H1 (cell line): ENCODE measurements around the gene RNF149. TPM values are rescaled to one million over a fixed set of nuclear protein-coding genes. Genes with fewer than 3 reads are reported as not detected.

Experiments
- BRCA1 ChIP-seq: IDR thresholded peaks from 2 replicates; pipeline ENCODE4 v1.6.1; 2012; ENCODE audit warnings: low read depth, low read length, improper control_type of control experiment
- FOSL1 ChIP-seq: IDR thresholded peaks from 2 replicates; pipeline ENCODE4 v1.6.1; 2011; ENCODE audit warnings: mild to moderate bottlenecking, low read depth, low read length, moderate library complexity; ENCODE audit not compliant: insufficient read depth
- JUN ChIP-seq: IDR thresholded peaks from 2 replicates; pipeline ENCODE4 v1.6.1; 2011; ENCODE audit warnings: low read depth, mild to moderate bottlenecking, improper control_type of control experiment, low read length
- KDM4A ChIP-seq: IDR thresholded peaks from one replicate; pipeline ENCODE4 v1.7.1; 2012; ENCODE audit warnings: low read depth, mild to moderate bottlenecking, moderate library complexity, low read length, inconsistent platforms; ENCODE audit not compliant: severe bottlenecking
- KDM5A ChIP-seq: fragments of 200-600 bp; IDR thresholded peaks from 2 replicates; pipeline ENCODE4 v1.7.1; 2012; ENCODE audit warnings: mild to moderate bottlenecking, low read length, inconsistent platforms, mixed read lengths
- RNF2 ChIP-seq: fragments of 200-900, 300-1000 bp; sonication (generic); IDR thresholded peaks from 2 replicates; pipeline ENCODE4 v1.7.1; 2016; ENCODE audit warnings: borderline replicate concordance, low read depth, mild to moderate bottlenecking, antibody characterized with exemption, low read length; ENCODE audit not compliant: poor library complexity, severe bottlenecking; ENCODE audit errors: missing control alignments
- SIN3A ChIP-seq, 2 experiments: IDR thresholded peaks in 1 of 2; conservative IDR thresholded peaks in 1 of 2; 2 replicates each; pipeline ENCODE4 v1.6.1; 2011 to 2012; ENCODE audit warnings: low read length in 2 of 2, improper control_type of control experiment in 1 of 2, low read depth in 1 of 2, mild to moderate bottlenecking in 1 of 2
- polyA plus RNA-seq, 7 experiments: library from polyadenylated mRNA; depleted of rRNA in 3 of 7; stranded (reverse) in 5 of 7; unstranded in 2 of 7; fragments of >200 nt in 5 of 7; fragments of 200-250 nt in 2 of 7; gene quantifications; 1 replicate in 5 of 7; 2 replicates in 1 of 7; 4 replicates in 1 of 7; pipeline versions ENCODE4 v1.2.1 to v1.2.3, GENCODE V29; 2011 to 2013; ENCODE audit warnings: missing spikeins in 2 of 7, mixed read lengths in 2 of 7
- total RNA-seq: library from RNA; stranded (reverse); fragmentation: NEBNext Ultra II Directional; extraction: Animal tissue kit (Norgen Biotek cat#: 25700); gene quantifications from 2 replicates; pipeline ENCODE4 v1.2.1, GENCODE V29; 2021
- TF ChIP-seq, protein P1 (sequence below): IDR thresholded peaks from 2 replicates; pipeline ENCODE4 v1.6.1; 2012; ENCODE audit warnings: inconsistent platforms
- TF ChIP-seq, protein P2 (sequence below): IDR thresholded peaks from 2 replicates; pipeline ENCODE4 v1.6.1; 2012; ENCODE audit warnings: inconsistent platforms
- TF ChIP-seq, protein P3 (sequence below): IDR thresholded peaks from 2 replicates; pipeline ENCODE4 v1.6.1; 2012; ENCODE audit warnings: low read length, inconsistent platforms

Gene RNF149
- total and polyA plus RNA-seq, 2 of the 8 experiments (the other 6 are each of a cell fraction or from before 2014, with no cell fraction given), result 16.6 to 28.2 TPM

DNA sequence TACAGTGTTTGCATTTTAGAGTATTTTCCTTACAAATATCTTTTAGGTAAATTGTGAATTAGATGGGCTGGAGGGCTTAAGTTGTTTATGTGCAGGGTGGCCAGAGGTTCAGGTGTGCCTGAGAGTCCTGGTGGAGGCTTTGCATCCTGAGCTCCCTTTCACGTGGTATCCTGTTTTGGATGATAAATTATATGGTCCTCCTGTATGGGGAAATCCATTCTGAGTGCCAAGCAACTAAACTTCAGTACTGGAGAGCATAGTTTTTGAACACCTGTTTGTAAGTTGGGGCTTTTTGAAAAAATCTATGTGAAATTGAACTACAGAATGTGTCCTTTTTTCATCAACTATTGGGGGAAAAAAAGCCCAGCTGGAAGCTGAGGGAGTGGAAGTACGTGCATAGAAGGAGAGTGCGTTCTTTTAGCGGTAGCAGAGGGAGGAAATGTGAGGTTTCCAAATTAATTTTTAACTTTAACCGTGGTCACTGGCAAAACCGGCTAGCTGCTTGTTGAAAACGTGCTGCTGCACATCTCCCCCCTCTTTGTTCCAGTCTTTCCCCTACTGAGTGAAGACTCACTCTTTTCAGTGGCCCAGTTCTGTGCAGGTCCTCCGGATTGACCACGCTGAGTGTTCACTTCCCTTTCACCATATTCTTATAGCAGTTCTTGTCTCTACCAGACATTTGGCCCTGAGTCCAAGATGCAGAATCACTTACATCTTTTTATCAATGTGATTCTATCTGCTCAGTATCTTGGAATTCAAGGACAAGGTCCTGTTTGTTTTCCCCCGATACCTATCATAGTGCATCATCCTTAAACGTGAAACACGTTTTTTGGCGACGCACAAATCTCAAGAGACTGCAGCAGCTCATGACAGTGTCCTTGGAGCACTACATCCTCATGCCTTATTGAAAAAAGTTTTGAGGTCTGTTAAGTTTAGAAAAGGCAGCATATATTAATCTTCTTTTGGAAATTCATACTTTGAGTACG lies 40.5 kb downstream of the RNF149 start (continued):
- TF ChIP-seq, protein P1, sequence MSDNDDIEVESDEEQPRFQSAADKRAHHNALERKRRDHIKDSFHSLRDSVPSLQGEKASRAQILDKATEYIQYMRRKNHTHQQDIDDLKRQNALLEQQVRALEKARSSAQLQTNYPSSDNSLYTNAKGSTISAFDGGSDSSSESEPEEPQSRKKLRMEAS, result no peak
- TF ChIP-seq KDM5A (no peak), RNF2 (no peak), KDM4A (no peak), FOSL1 (no peak), JUN (no peak), SIN3A (conservative IDR thresholded peaks at IDR 0.05 in 1 of 2, IDR thresholded peaks at IDR 0.05 in 1 of 2; ENCODE audit: low read depth in 1 of 2, low read length in 2 of 2) (no peak), BRCA1 (no peak)
- TF ChIP-seq, protein P2, sequence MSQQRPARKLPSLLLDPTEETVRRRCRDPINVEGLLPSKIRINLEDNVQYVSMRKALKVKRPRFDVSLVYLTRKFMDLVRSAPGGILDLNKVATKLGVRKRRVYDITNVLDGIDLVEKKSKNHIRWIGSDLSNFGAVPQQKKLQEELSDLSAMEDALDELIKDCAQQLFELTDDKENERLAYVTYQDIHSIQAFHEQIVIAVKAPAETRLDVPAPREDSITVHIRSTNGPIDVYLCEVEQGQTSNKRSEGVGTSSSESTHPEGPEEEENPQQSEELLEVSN, result no peak
- TF ChIP-seq, protein P3, sequence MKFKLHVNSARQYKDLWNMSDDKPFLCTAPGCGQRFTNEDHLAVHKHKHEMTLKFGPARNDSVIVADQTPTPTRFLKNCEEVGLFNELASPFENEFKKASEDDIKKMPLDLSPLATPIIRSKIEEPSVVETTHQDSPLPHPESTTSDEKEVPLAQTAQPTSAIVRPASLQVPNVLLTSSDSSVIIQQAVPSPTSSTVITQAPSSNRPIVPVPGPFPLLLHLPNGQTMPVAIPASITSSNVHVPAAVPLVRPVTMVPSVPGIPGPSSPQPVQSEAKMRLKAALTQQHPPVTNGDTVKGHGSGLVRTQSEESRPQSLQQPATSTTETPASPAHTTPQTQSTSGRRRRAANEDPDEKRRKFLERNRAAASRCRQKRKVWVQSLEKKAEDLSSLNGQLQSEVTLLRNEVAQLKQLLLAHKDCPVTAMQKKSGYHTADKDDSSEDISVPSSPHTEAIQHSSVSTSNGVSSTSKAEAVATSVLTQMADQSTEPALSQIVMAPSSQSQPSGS, result no peak
